NCI-H510A (cell line): ENCODE data around the gene ADH1B.
"Not testable (repeated sequence)": the region's sequence is repeated elsewhere in the genome, so short reads cannot be mapped to it uniquely, and the experiment has no call there.

ENCODE experiments used
- DNase-seq: peaks from one replicate; lab custom pipeline; 2025; lab: John Stamatoyannopoulos, UW

ADH1B gene

GRCh38 chr4:99321241-99322191 is at the start of gene ADH1B:
ADH1B (minus strand) TSS chr4:99321401; CDS start chr4:99321331, 70 bp downstream.
- no peak for DNase-seq

- not testable (repeated sequence) for DNase-seq
These were observed 46.6 kb upstream of the ADH1B start for GRCh38 chr4:99367817-99368216.

GRCh38 chr4:99366491-99366890 is 45.3 kb upstream of the ADH1B start:
- no peak for DNase-seq

GRCh38 chr4:99362768-99363167 is 41.6 kb upstream of the ADH1B start:
- DNase-seq: no peak

- no peak for DNase-seq
These were observed 40.7 kb upstream of the ADH1B start for GRCh38 chr4:99361899-99362275.

GRCh38 chr4:99361268-99361898 is 40.2 kb upstream of the ADH1B start:
- DNase-seq: no peak

GRCh38 chr4:99359480-99360204 is 38.4 kb upstream of the ADH1B start:
- no peak for DNase-seq

GRCh38 chr4:99357948-99358347 is 36.7 kb upstream of the ADH1B start:
- no peak for DNase-seq

- DNase-seq: no peak
These were observed 35.8 kb upstream of the ADH1B start for GRCh38 chr4:99356992-99357391.

GRCh38 chr4:99356149-99356548 is 34.9 kb upstream of the ADH1B start:
- DNase-seq: not testable (repeated sequence)

GRCh38 chr4:99352602-99353537 is 31.7 kb upstream of the ADH1B start, which contains the start of gene ADH1C:
ADH1C (minus strand) TSS chr4:99352746; CDS start chr4:99352675, 71 bp downstream.
- DNase-seq: no peak

- DNase-seq: no peak
These were observed 30.3 kb upstream of the ADH1B start for GRCh38 chr4:99351487-99351886.

GRCh38 chr4:99349338-99349737 is 28.1 kb upstream of the ADH1B start:
- DNase-seq: no peak

- not testable (repeated sequence) for DNase-seq
These were observed 21.4 kb upstream of the ADH1B start for GRCh38 chr4:99342624-99343023.

- no peak for DNase-seq
These were observed 20.2 kb upstream of the ADH1B start for GRCh38 chr4:99341426-99341825.

GRCh38 chr4:99339172-99339571 is 18.0 kb upstream of the ADH1B start:
- DNase-seq: no peak

- no peak for DNase-seq
These were observed 15.4 kb upstream of the ADH1B start for GRCh38 chr4:99336553-99336952.

- DNase-seq: no peak
These were observed 13.7 kb upstream of the ADH1B start for GRCh38 chr4:99334880-99335279.

- no peak for DNase-seq
These were observed 9.4 kb upstream of the ADH1B start for GRCh38 chr4:99330648-99331047.

GRCh38 chr4:99329876-99330275 is 8.7 kb upstream of the ADH1B start:
- no peak for DNase-seq

GRCh38 chr4:99324979-99325378 is 3.8 kb upstream of the ADH1B start:
- DNase-seq: no peak
